GM19397 (cell line): ENCODE results near the gene NPIPB9.
A peak's percentile ranks its signal among the peaks of the same experiment; 100 is the strongest.
"Not testable (repeated sequence)": the region's sequence is repeated elsewhere in the genome, so short reads cannot be mapped to it uniquely, and the experiment has no call there.

ENCODE experiments used
- ATAC-seq: cut with Tn5 transposase; IDR thresholded peaks from one replicate; pipeline ENCODE4 v1.9.1; 2021; ENCODE audit warnings: mild to moderate bottlenecking, moderate library complexity; ENCODE audit not compliant: unreplicated experiment

The NPIPB9 gene

GRCh38 chr16:28751487-28751886 lies at the start of gene NPIPB9:
TSS of gene NPIPB9 (plus strand) at chr16:28751787.
- not testable (repeated sequence) for ATAC-seq

GRCh38 chr16:28704246-28704645 lies 47.3 kb upstream of the NPIPB9 start:
- ATAC-seq = not testable (repeated sequence)

GRCh38 chr16:28711220-28712083 lies 40.1 kb upstream of the NPIPB9 start, which contains the start of gene EIF3C:
TSS of gene EIF3C (plus strand) at chr16:28711464. CDS start at chr16:28711687, 223 bp downstream.
- peak; percentile 99 for ATAC-seq

GRCh38 chr16:28722852-28723650 lies 28.5 kb upstream of the NPIPB9 start:
- not testable (repeated sequence) for ATAC-seq

- ATAC-seq = not testable (repeated sequence)
Measured at GRCh38 chr16:28731253-28731652, 20.3 kb upstream of the NPIPB9 start.

- not testable (repeated sequence) for ATAC-seq
Measured at GRCh38 chr16:28732455-28733124, 19.0 kb upstream of the NPIPB9 start.

GRCh38 chr16:28739787-28740186 lies 11.8 kb upstream of the NPIPB9 start:
- not testable (repeated sequence) for ATAC-seq

GRCh38 chr16:28740631-28741030 lies 11.0 kb upstream of the NPIPB9 start:
- not testable (repeated sequence) for ATAC-seq

- ATAC-seq = not testable (repeated sequence)
Measured at GRCh38 chr16:28741295-28741694, 10.3 kb upstream of the NPIPB9 start.

- not testable (repeated sequence) for ATAC-seq
Measured at GRCh38 chr16:28746618-28747350, 4.8 kb upstream of the NPIPB9 start.

- peak; percentile 97 for ATAC-seq
Measured at GRCh38 chr16:28749997-28750465, 1.6 kb upstream of the NPIPB9 start.

GRCh38 chr16:28750469-28751067 lies 1.0 kb upstream of the NPIPB9 start:
- not testable (repeated sequence) for ATAC-seq

GRCh38 chr16:28781697-28782096 lies 30.1 kb downstream of the NPIPB9 start:
- ATAC-seq = not testable (repeated sequence)

- not testable (repeated sequence) for ATAC-seq
Measured at GRCh38 chr16:28782357-28782756, 30.8 kb downstream of the NPIPB9 start.

- peak; percentile 69 for ATAC-seq
Measured at GRCh38 chr16:28802235-28803019, 50.8 kb downstream of the NPIPB9 start.

GRCh38 chr16:28807445-28808120 lies 56.0 kb downstream of the NPIPB9 start:
- not testable (repeated sequence) for ATAC-seq

- ATAC-seq = no peak
Measured at GRCh38 chr16:28820016-28820415, 68.4 kb downstream of the NPIPB9 start.

- ATAC-seq = not testable (repeated sequence)
Measured at GRCh38 chr16:28820546-28820945, 69.0 kb downstream of the NPIPB9 start.
